Body of pancreas (tissue), 4 donors: ENCODE measurements around the gene FCHSD2. TPM values are rescaled to one million over a fixed set of nuclear protein-coding genes. Genes with fewer than 3 reads are reported as not detected.

ENCODE experiments used
- ATAC-seq: fragments of 150-250 bp; one replicate; pipeline ENCODE4 v1.9.1; 2016
- DNase-seq, 4 donors: peaks; one replicate each; pipeline ENCODE4 v3.0.0-alpha.2; 2019
- H3K27ac ChIP-seq, 4 donors: fragments of 200-600 bp; sonication (generic); 1 replicate in 3 of 4; 2 replicates in 1 of 4; pipeline versions ENCODE4 v1.5.1 to v1.6.1; 2016 to 2019; ENCODE audit warnings: mild to moderate bottlenecking in 1 of 4, mixed read lengths in 1 of 4, moderate library complexity in 1 of 4
- H3K27me3 ChIP-seq, 2 donors: fragments of 200-600 bp; sonication (generic); one replicate each; pipeline ENCODE4 v1.6.0; 2016; ENCODE audit warnings: mild to moderate bottlenecking in 1 of 2
- H3K36me3 ChIP-seq, 2 donors: fragments of 200-600 bp; sonication (generic); replicated peaks in 1 of 2; 2 replicates each; pipeline ENCODE4 v1.5.1; 2016; ENCODE audit warnings: low read depth in 2 of 2; ENCODE audit not compliant: insufficient read depth in 1 of 2
- H3K4me1 ChIP-seq: fragments of 200-600 bp; sonication (generic); one replicate; pipeline ENCODE4 v1.6.0; 2016
- H3K4me3 ChIP-seq, 2 donors: fragments of 200-600 bp; sonication (generic); 1 replicate in 1 of 2; 2 replicates in 1 of 2; pipeline ENCODE4 v1.5.1; 2016 to 2019
- H3K9me3 ChIP-seq, 3 donors: fragments of 200-600 bp; sonication (generic); 1 replicate in 2 of 3; 2 replicates in 1 of 3; pipeline ENCODE4 v1.5.1; 2016
- POLR2A ChIP-seq, 3 donors: fragments of 450-650 bp; IDR thresholded peaks; one replicate each; pipeline ENCODE4 v1.6.1; 2016; ENCODE audit warnings: antibody characterized with exemption in 3 of 3, mild to moderate bottlenecking in 2 of 3
- WGBS, 2 donors: methylation state at CpG; one replicate each; pipeline ENCODE4 v1.1.5; 2017; 5-methylcytosine and 5-hydroxymethylcytosine counted together
- intact Hi-C: fragments of 100-400 bp; cut with DNase I; formaldehyde crosslinking; loops from one replicate; pipeline ENCODE4 v1.15.1; 2023
- total RNA-seq, 2 donors: library from RNA; depleted of rRNA; stranded (reverse); fragments of >200 nt; gene quantifications; one replicate each; pipeline ENCODE4 v1.1.0, GENCODE V29; 2016
- TF ChIP-seq, protein P1 (sequence below), 7 experiments: fragments of 450-650 bp in 4 of 7; fragments of 200-600 bp in 3 of 7; sonication (generic) in 3 of 7; IDR thresholded peaks; one replicate each; pipeline ENCODE4 v1.5.1; 2016 to 2019; ENCODE audit warnings: antibody characterized with exemption in 7 of 7

Gene FCHSD2
- total RNA-seq, 2 donors from 2014 or later = 7.3 to 8.0 TPM

DNA sequence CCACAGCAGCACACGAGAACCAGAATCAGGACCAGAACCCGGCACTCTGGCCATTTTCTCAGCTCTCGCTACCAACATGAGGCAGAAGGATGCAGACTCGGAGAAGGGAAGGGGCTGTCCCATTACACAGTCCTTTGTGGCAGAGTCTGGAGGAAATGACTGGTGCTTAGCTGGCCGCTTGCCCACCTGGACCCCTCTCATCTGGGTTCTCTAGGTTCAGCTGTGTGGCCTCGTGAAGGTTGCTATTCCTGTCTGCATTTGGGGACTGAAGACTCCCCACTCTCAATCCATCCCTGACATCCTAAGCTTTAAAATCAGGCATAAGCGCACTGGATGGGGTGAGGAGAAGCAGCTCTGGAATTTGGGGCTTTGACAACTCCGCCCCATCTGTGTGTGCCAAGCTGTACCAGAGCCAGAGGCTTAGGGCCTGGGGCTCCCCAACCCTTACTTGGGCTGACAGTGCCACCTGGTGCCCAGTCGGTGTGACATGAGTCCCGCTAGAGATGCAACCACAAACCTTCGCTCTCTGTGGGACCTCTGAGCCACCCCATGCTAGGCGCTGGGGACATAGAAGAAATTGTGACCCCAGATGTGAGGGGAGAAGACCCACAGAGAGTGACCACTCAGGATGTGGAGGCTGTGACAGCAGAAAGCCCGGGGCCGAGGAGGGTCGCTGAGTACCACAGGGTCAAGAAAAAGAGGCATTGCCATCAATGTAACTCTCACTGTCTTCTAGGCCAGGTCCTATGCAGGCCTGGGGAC, 35.8 kb upstream of the FCHSD2 start:
- H3K4me3 ChIP-seq = no peak overlapping the region
- H3K27ac ChIP-seq = peak overlapping the region in 3 of 4 donors; percentile 5 to 72 (median 61)
- ATAC-seq (peak; percentile 74), DNase-seq (peak; percentile 84 to 86 (median 86))
- no peaks in the 10 kb centered on the region for H3K9me3 ChIP-seq
- 25 to 26% methylated on average over 10 to 15 of the region's 15 CpGs for WGBS, 2 donors
- intact Hi-C loops = loop anchor here (5.0 to 10.0 kb wide), 2 partner anchors 253 to 346 kb away; no protein-coding TSS in a partner anchor
- H3K36me3 ChIP-seq = no peaks in the 10 kb centered on the region
- TF ChIP-seq, protein P1, sequence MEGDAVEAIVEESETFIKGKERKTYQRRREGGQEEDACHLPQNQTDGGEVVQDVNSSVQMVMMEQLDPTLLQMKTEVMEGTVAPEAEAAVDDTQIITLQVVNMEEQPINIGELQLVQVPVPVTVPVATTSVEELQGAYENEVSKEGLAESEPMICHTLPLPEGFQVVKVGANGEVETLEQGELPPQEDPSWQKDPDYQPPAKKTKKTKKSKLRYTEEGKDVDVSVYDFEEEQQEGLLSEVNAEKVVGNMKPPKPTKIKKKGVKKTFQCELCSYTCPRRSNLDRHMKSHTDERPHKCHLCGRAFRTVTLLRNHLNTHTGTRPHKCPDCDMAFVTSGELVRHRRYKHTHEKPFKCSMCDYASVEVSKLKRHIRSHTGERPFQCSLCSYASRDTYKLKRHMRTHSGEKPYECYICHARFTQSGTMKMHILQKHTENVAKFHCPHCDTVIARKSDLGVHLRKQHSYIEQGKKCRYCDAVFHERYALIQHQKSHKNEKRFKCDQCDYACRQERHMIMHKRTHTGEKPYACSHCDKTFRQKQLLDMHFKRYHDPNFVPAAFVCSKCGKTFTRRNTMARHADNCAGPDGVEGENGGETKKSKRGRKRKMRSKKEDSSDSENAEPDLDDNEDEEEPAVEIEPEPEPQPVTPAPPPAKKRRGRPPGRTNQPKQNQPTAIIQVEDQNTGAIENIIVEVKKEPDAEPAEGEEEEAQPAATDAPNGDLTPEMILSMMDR (IDR thresholded peaks at IDR 0.05) = peak; percentile 63 to 93 (median 88)
- no peak for TF ChIP-seq POLR2A (IDR thresholded peaks at IDR 0.05)
- H3K27me3 ChIP-seq = no peaks in the 10 kb centered on the region
- H3K4me1 ChIP-seq = peaks cover 52% of the 10 kb centered on the region

DNA sequence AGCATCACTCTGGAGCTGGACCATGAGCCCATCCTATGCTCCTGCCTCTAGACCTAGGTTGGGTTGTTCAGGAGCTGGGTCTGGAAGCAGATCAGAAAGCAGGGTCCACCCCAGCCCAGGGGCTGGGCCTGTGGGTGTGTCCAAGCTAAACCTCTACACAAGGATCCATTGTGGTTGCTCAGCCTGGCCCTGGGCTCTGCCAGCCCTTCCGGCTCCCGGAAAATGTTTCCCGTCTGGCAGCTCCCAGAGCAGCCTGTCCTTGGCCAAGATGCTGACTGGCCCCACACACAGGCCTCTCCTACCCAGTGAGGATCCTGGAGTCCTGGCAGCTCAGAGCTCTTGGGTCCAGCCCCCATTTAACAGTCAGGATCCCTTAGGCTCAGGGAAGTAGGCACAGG, 35.3 kb upstream of the FCHSD2 start:
- ATAC-seq = peak; percentile 47
- TF ChIP-seq, protein P1 (IDR thresholded peaks at IDR 0.05) = no peak
- TF ChIP-seq POLR2A (IDR thresholded peaks at IDR 0.05) = no peak
- H3K9me3 ChIP-seq = no peaks in the 10 kb centered on the region
- 0 to 36% methylated on average over 3 of the region's 3 CpGs for WGBS, 2 donors
- H3K27me3 ChIP-seq = no peaks in the 10 kb centered on the region
- DNase-seq = peak; percentile 37 to 67 (median 46)
- intact Hi-C loops = loop anchor here (5.0 to 10.0 kb wide), 2 partner anchors 253 to 345 kb away; no protein-coding TSS in a partner anchor
- H3K4me1 ChIP-seq = peaks cover 47% of the 10 kb centered on the region
- H3K27ac ChIP-seq = peak overlapping the region in 3 of 4 donors; percentile 5 to 72 (median 61)
- no peak overlapping the region for H3K4me3 ChIP-seq
- H3K36me3 ChIP-seq = no peaks in the 10 kb centered on the region

DNA sequence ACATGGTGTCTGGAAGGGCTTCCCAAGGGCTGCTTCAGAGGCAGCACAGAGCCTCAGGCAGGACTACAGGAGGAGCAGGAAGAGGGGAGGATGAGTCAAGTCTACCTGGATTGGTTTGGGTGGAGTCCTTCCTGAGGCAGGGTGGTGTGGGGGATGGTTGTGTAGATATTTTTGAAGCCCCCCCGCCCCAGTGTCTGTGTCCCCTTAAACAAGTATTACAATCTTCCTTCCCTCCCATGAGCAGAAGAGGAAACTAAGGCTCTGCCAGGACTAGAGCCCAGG, 34.7 kb upstream of the FCHSD2 start:
- Histone ChIP-seq H3K9me3 (no peaks in the 10 kb centered on the region), H3K27me3 (no peaks in the 10 kb centered on the region), H3K4me1 (peaks cover 46% of the 10 kb centered on the region), H3K4me3 (no peak overlapping the region), H3K27ac (peak overlapping the region in 3 of 4 donors; percentile 5 to 72 (median 61)), H3K36me3 (no peaks in the 10 kb centered on the region)
- intact Hi-C loops = loop anchor here (5.0 to 10.0 kb wide), 2 partner anchors 252 to 345 kb away; no protein-coding TSS in a partner anchor
- ATAC-seq (no peak), DNase-seq (no peak)
- no peak for TF ChIP-seq POLR2A (IDR thresholded peaks at IDR 0.05)
- TF ChIP-seq, protein P1 (IDR thresholded peaks at IDR 0.05) = no peak
- 88 to 100% methylated on average over 1 of the region's 1 CpG for WGBS, 2 donors

DNA sequence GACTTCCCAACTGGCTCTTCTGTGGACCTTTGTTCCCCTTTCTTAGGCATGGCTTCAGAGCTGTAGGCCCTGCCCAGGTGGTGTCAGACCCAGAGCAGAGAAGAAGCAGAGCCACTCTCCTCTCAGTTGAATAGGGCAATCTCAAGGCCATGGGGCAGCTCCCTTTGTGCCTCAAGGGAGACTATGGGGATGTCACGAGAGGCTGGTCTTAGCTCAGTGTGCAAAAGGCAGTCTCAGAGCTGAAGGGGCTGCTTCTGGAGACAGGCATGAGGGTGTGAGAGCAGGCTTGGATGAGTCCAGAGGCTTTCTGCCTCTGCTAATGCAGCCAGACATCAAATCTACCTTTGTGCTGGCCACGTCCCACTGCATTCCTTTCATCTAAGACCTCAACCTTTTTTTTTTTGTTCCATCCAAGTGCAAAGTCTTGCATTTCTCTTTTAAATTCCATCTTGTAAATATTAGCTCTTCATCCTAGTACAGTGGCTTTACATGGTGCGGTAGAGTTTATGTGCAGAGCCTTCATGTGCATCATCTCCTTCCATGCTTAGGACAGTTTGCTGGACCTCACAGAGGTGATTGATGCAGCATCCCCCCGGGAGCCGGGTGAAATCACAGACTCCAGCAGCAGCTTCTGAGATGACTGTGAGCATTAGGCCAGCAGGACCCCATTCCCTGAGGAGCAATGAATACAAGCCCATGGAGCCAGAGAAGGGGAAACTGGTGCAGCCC, 34.2 kb upstream of the FCHSD2 start:
- Histone ChIP-seq H3K4me1 (peaks cover 46% of the 10 kb centered on the region), H3K27me3 (no peaks in the 10 kb centered on the region), H3K36me3 (no peaks in the 10 kb centered on the region), H3K4me3 (no peak overlapping the region), H3K27ac (peak overlapping the region in 3 of 4 donors; percentile 29 to 75 (median 70)), H3K9me3 (no peaks in the 10 kb centered on the region)
- WGBS, 2 donors = 83 to 88% methylated on average over 5 of the region's 5 CpGs
- no peak for TF ChIP-seq POLR2A (IDR thresholded peaks at IDR 0.05)
- TF ChIP-seq, protein P1 (IDR thresholded peaks at IDR 0.05) = no peak
- DNase-seq = no peak
- no peak for ATAC-seq
- intact Hi-C loops = loop anchor here (5.0 to 10.0 kb wide), 2 partner anchors 252 to 344 kb away; no protein-coding TSS in a partner anchor
